HEK293 (cell line): Measurements from ENCODE around the gene LRBA.

ENCODE experiments used
- CTCF ChIA-PET: fragments of 350-600 bp; formaldehyde crosslinking; extraction: SDS; loops from one replicate; lab custom pipeline; 2021; ENCODE audit warnings: antibody characterized with exemption; lab: Yijun Ruan, JAX
- POLR2A ChIA-PET: fragments of 300-600 bp; formaldehyde crosslinking; extraction: SDS; loops from one replicate; lab custom pipeline; 2020; ENCODE audit warnings: antibody characterized with exemption, inconsistent platforms; lab: Yijun Ruan, JAX
- H3K27ac ChIP-seq: fragments of 200-500 bp; sonication (Bioruptor generic); 2 replicates; pipeline ENCODE4 v1.5.1; 2014; ENCODE audit warnings: low read depth, low read length, control low read depth, inconsistent platforms; ENCODE audit errors: extremely low read depth
- H3K36me3 ChIP-seq, 2 experiments: fragments of 200-500 bp in 1 of 2; sonication (Bioruptor generic) in 1 of 2; 1 replicate in 1 of 2; 2 replicates in 1 of 2; pipeline ENCODE4 v1.5.1; 2014 to 2017; ENCODE audit warnings: inconsistent platforms in 2 of 2, low read length in 2 of 2; ENCODE audit not compliant: control insufficient read depth in 2 of 2, insufficient read depth in 1 of 2
- H3K4me1 ChIP-seq: fragments of 200-500 bp; sonication (Bioruptor generic); 2 replicates; pipeline ENCODE4 v1.5.1; 2014; ENCODE audit warnings: mild to moderate bottlenecking, low read length, inconsistent platforms; ENCODE audit not compliant: control insufficient read depth, insufficient read depth
- H3K4me3 ChIP-seq: 2 replicates; pipeline ENCODE4 v1.5.1; 2011; ENCODE audit warnings: low read depth, mild to moderate bottlenecking, control low read depth, low read length, moderate library complexity
- H3K9me3 ChIP-seq: fragments of 200-500 bp; sonication (Bioruptor generic); 2 replicates; pipeline ENCODE4 v1.5.1; 2014; ENCODE audit warnings: low read depth, low read length, inconsistent platforms; ENCODE audit not compliant: control insufficient read depth, insufficient read depth
- CTCF ChIP-seq: fragments of 450-650 bp; formaldehyde crosslinking; IDR thresholded peaks from 2 replicates; pipeline ENCODE4 v1.5.1; 2016; ENCODE audit warnings: missing biosample characterization, missing genetic modification characterization
- GFI1B ChIP-seq: fragments of 450-650 bp; formaldehyde crosslinking; IDR thresholded peaks from 2 replicates; pipeline ENCODE4 v1.5.1; 2016; ENCODE audit warnings: missing biosample characterization, missing genetic modification characterization
- KLF10 ChIP-seq: fragments of 450-650 bp; IDR thresholded peaks from 2 replicates; pipeline ENCODE4 v1.5.1; 2018; ENCODE audit warnings: missing biosample characterization, mild to moderate bottlenecking, missing genetic modification characterization
- TSHZ1 ChIP-seq: fragments of 450-650 bp; formaldehyde crosslinking; IDR thresholded peaks from 2 replicates; pipeline ENCODE4 v1.5.1; 2016; ENCODE audit warnings: missing biosample characterization, missing genetic modification characterization, borderline replicate concordance
- ZNF155 ChIP-seq: fragments of 450-650 bp; formaldehyde crosslinking; IDR thresholded peaks from 2 replicates; pipeline ENCODE4 v1.5.1; 2016; ENCODE audit warnings: missing biosample characterization, missing genetic modification characterization
- ZNF175 ChIP-seq: fragments of 450-650 bp; formaldehyde crosslinking; IDR thresholded peaks from 2 replicates; pipeline ENCODE4 v1.5.1; 2016; ENCODE audit warnings: missing biosample characterization, missing genetic modification characterization
- ZNF23 ChIP-seq: fragments of 450-650 bp; formaldehyde crosslinking; IDR thresholded peaks from 2 replicates; pipeline ENCODE4 v1.5.1; 2016; ENCODE audit warnings: missing biosample characterization, missing genetic modification characterization, borderline replicate concordance
- ZNF248 ChIP-seq: fragments of 450-650 bp; formaldehyde crosslinking; IDR thresholded peaks from 2 replicates; pipeline ENCODE4 v1.5.1; 2017; ENCODE audit warnings: missing biosample characterization, missing genetic modification characterization
- ZNF366 ChIP-seq: fragments of 450-650 bp; formaldehyde crosslinking; conservative IDR thresholded peaks from 2 replicates; pipeline ENCODE4 v1.5.1; 2016; ENCODE audit warnings: missing biosample characterization, missing genetic modification characterization
- ZNF473 ChIP-seq: fragments of 450-650 bp; formaldehyde crosslinking; IDR thresholded peaks from 2 replicates; pipeline ENCODE4 v1.5.1; 2017; ENCODE audit warnings: missing biosample characterization, missing genetic modification characterization
- ZNF580 ChIP-seq: fragments of 450-650 bp; formaldehyde crosslinking; IDR thresholded peaks from 2 replicates; pipeline ENCODE4 v1.5.1; 2016; ENCODE audit warnings: missing biosample characterization, missing genetic modification characterization
- ZNF596 ChIP-seq: fragments of 450-650 bp; IDR thresholded peaks from 2 replicates; pipeline ENCODE4 v1.5.0; 2018; ENCODE audit warnings: missing biosample characterization, mild to moderate bottlenecking, missing genetic modification characterization, moderate library complexity
- ZNF660 ChIP-seq: fragments of 450-650 bp; IDR thresholded peaks from 2 replicates; pipeline ENCODE4 v1.5.1; 2018; ENCODE audit warnings: missing biosample characterization, mild to moderate bottlenecking, missing genetic modification characterization
- ZNF768 ChIP-seq: fragments of 450-650 bp; formaldehyde crosslinking; IDR thresholded peaks from 2 replicates; pipeline ENCODE4 v1.5.1; 2018; ENCODE audit warnings: missing biosample characterization, mild to moderate bottlenecking, missing genetic modification characterization
- ZNF777 ChIP-seq: fragments of 450-650 bp; formaldehyde crosslinking; IDR thresholded peaks from 2 replicates; pipeline ENCODE4 v1.5.1; 2017; ENCODE audit warnings: missing biosample characterization, missing genetic modification characterization, borderline replicate concordance
- TF ChIP-seq, protein P1 (sequence below): fragments of 450-650 bp; formaldehyde crosslinking; IDR thresholded peaks from 2 replicates; pipeline ENCODE4 v1.5.1; 2017; ENCODE audit warnings: missing biosample characterization, missing genetic modification characterization
- TF ChIP-seq, protein P2 (sequence below): fragments of 450-650 bp; formaldehyde crosslinking; IDR thresholded peaks from 2 replicates; pipeline ENCODE4 v1.5.1; 2016; ENCODE audit warnings: missing biosample characterization, missing genetic modification characterization, borderline replicate concordance

LRBA gene

GRCh38 chr4:150342945-150343344 is 672.1 kb downstream of the LRBA start:
- Histone ChIP-seq H3K27ac (no peak overlapping the region), H3K4me1 (peaks cover 3% of the 10 kb centered on the region; the same call in 1 of the 2 replicates), H3K4me3 (no peak overlapping the region), H3K9me3 (no peaks in the 10 kb centered on the region), H3K36me3 (no peaks in the 10 kb centered on the region; a peak in 1 of 3 replicates)
- CTCF ChIA-PET, result interaction anchor here (0.6 kb wide), 1 partner anchor 474 kb away, joined by 3 read pairs; no protein-coding TSS in a partner anchor
- POLR2A ChIA-PET, result no interaction called here
- TF ChIP-seq ZNF175 (tag by site-specific recombination) (no peak), ZNF473 (tag by site-specific recombination) (no peak), ZNF248 (no peak), GFI1B (tag by site-specific recombination) (no peak), ZNF366 (tag by site-specific recombination) (no peak), ZNF580 (tag by site-specific recombination) (no peak), ZNF23 (no peak), ZNF777 (tag by site-specific recombination) (no peak), CTCF (tag by site-specific recombination) (no peak), ZNF155 (tag by site-specific recombination) (no peak), ZNF596 (tag by site-specific recombination) (no peak), KLF10 (tag by site-specific recombination) (no peak)

DNA sequence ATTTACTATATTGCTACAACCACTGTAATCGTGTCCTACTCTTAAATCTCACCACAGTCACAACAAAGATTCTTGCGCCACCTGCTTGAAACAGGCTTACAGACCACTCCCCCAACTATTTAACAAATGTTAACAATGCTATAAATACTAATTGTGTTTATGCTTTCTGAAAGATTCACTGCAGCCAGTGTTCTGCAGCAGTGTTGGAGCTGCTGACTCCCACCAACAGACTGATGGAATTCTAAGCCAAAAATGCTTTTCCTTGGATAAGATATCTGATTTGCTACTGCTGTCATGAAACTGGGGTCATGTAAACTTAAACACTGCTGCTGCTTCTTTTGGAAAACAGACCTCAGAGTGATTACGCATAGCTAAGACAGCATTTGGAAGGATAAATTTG is 677.4 kb downstream of the LRBA start:
- no peak overlapping the region for H3K27ac ChIP-seq
- H3K36me3 ChIP-seq, result no peaks in the 10 kb centered on the region
- H3K9me3 ChIP-seq, result no peaks in the 10 kb centered on the region
- 0 out of 2 replicates have a peak, but pooled peaks cover under 1% of the 10 kb centered on the region for H3K4me1 ChIP-seq
- CTCF ChIA-PET, result no interaction called here
- H3K4me3 ChIP-seq, result no peak overlapping the region
- POLR2A ChIA-PET, result no interaction called here
- TF ChIP-seq ZNF768 (tag by site-specific recombination) (no peak), ZNF660 (tag by site-specific recombination) (peak; percentile 49; the same call in 1 of the 2 replicates), TSHZ1 (tag by site-specific recombination) (no peak)
- TF ChIP-seq, protein P1, sequence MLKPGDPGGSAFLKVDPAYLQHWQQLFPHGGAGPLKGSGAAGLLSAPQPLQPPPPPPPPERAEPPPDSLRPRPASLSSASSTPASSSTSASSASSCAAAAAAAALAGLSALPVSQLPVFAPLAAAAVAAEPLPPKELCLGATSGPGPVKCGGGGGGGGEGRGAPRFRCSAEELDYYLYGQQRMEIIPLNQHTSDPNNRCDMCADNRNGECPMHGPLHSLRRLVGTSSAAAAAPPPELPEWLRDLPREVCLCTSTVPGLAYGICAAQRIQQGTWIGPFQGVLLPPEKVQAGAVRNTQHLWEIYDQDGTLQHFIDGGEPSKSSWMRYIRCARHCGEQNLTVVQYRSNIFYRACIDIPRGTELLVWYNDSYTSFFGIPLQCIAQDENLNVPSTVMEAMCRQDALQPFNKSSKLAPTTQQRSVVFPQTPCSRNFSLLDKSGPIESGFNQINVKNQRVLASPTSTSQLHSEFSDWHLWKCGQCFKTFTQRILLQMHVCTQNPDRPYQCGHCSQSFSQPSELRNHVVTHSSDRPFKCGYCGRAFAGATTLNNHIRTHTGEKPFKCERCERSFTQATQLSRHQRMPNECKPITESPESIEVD (tag by site-specific recombination), result peak; percentile 60
- TF ChIP-seq, protein P2, sequence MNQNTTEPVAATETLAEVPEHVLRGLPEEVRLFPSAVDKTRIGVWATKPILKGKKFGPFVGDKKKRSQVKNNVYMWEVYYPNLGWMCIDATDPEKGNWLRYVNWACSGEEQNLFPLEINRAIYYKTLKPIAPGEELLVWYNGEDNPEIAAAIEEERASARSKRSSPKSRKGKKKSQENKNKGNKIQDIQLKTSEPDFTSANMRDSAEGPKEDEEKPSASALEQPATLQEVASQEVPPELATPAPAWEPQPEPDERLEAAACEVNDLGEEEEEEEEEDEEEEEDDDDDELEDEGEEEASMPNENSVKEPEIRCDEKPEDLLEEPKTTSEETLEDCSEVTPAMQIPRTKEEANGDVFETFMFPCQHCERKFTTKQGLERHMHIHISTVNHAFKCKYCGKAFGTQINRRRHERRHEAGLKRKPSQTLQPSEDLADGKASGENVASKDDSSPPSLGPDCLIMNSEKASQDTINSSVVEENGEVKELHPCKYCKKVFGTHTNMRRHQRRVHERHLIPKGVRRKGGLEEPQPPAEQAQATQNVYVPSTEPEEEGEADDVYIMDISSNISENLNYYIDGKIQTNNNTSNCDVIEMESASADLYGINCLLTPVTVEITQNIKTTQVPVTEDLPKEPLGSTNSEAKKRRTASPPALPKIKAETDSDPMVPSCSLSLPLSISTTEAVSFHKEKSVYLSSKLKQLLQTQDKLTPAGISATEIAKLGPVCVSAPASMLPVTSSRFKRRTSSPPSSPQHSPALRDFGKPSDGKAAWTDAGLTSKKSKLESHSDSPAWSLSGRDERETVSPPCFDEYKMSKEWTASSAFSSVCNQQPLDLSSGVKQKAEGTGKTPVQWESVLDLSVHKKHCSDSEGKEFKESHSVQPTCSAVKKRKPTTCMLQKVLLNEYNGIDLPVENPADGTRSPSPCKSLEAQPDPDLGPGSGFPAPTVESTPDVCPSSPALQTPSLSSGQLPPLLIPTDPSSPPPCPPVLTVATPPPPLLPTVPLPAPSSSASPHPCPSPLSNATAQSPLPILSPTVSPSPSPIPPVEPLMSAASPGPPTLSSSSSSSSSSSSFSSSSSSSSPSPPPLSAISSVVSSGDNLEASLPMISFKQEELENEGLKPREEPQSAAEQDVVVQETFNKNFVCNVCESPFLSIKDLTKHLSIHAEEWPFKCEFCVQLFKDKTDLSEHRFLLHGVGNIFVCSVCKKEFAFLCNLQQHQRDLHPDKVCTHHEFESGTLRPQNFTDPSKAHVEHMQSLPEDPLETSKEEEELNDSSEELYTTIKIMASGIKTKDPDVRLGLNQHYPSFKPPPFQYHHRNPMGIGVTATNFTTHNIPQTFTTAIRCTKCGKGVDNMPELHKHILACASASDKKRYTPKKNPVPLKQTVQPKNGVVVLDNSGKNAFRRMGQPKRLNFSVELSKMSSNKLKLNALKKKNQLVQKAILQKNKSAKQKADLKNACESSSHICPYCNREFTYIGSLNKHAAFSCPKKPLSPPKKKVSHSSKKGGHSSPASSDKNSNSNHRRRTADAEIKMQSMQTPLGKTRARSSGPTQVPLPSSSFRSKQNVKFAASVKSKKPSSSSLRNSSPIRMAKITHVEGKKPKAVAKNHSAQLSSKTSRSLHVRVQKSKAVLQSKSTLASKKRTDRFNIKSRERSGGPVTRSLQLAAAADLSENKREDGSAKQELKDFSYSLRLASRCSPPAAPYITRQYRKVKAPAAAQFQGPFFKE (tag by site-specific recombination), result no peak
